ENCODE measurements around the gene OLFML1. TPM values are rescaled to one million over a fixed set of nuclear protein-coding genes. Genes with fewer than 3 reads are reported as not detected.

Gene OLFML1
- total and polyA plus RNA-seq, 10 of the 15 experiments (the other 5 are each of a cell fraction or from before 2014, with no cell fraction given): 0.04 to 0.71 (median 0.21) TPM; not detected in 6

DNA sequence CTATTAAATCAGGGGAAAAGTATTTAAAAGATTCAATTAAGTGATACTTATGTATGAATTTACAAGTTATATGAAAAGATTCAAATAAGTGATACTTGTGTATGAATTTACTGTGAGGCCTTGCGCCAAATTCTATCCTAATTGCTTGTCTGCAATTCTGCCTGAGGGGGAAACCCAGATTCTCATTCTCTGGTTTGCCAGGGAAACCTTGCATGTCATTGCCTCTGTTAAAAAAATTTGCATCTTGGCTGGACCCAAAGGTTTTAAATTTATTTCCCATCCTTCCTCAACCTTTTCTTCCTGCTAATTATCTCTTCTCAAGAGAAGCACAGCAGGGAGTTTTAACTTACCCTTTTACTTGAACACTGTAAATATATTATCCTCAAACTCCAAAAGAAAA, 13.8 kb downstream of the OLFML1 start:
- in situ Hi-C loops (cut with MboI): no loop called here
- FAIRE-seq: no peak
- no peak for TF ChIP-seq ZBED1 (IDR thresholded peaks at IDR 0.05; ENCODE audit: borderline replicate concordance)
- TF ChIP-seq NRF1 (conservative IDR thresholded peaks at IDR 0.05; ENCODE audit: low read depth, low read length): no peak
- no peak for TF ChIP-seq IKZF1 (conservative IDR thresholded peaks at IDR 0.05)
- no peak for TF ChIP-seq NFIC (IDR thresholded peaks at IDR 0.05; ENCODE audit: low read depth, low read length)
- TF ChIP-seq SMARCA5 (IDR thresholded peaks at IDR 0.05): no peak
- TF ChIP-seq NFYB (IDR thresholded peaks at IDR 0.05; ENCODE audit: insufficient read depth, low read depth, low read length): no peak
- TF ChIP-seq CREM (IDR thresholded peaks at IDR 0.05; ENCODE audit: low read depth): no peak
- no peak for TF ChIP-seq HDAC2 (IDR thresholded peaks at IDR 0.05)
- TF ChIP-seq, protein P1, sequence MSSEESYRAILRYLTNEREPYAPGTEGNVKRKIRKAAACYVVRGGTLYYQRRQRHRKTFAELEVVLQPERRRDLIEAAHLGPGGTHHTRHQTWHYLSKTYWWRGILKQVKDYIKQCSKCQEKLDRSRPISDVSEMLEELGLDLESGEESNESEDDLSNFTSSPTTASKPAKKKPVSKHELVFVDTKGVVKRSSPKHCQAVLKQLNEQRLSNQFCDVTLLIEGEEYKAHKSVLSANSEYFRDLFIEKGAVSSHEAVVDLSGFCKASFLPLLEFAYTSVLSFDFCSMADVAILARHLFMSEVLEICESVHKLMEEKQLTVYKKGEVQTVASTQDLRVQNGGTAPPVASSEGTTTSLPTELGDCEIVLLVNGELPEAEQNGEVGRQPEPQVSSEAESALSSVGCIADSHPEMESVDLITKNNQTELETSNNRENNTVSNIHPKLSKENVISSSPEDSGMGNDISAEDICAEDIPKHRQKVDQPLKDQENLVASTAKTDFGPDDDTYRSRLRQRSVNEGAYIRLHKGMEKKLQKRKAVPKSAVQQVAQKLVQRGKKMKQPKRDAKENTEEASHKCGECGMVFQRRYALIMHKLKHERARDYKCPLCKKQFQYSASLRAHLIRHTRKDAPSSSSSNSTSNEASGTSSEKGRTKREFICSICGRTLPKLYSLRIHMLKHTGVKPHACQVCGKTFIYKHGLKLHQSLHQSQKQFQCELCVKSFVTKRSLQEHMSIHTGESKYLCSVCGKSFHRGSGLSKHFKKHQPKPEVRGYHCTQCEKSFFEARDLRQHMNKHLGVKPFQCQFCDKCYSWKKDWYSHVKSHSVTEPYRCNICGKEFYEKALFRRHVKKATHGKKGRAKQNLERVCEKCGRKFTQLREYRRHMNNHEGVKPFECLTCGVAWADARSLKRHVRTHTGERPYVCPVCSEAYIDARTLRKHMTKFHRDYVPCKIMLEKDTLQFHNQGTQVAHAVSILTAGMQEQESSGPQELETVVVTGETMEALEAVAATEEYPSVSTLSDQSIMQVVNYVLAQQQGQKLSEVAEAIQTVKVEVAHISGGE (CRISPR knock-in tag; IDR thresholded peaks at IDR 0.05): no peak
- TF ChIP-seq, protein P2, sequence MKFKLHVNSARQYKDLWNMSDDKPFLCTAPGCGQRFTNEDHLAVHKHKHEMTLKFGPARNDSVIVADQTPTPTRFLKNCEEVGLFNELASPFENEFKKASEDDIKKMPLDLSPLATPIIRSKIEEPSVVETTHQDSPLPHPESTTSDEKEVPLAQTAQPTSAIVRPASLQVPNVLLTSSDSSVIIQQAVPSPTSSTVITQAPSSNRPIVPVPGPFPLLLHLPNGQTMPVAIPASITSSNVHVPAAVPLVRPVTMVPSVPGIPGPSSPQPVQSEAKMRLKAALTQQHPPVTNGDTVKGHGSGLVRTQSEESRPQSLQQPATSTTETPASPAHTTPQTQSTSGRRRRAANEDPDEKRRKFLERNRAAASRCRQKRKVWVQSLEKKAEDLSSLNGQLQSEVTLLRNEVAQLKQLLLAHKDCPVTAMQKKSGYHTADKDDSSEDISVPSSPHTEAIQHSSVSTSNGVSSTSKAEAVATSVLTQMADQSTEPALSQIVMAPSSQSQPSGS (IDR thresholded peaks at IDR 0.05; ENCODE audit: low read length): no peak
- no peak for TF ChIP-seq RELA (IDR thresholded peaks at IDR 0.05; ENCODE audit: borderline replicate concordance, partially characterized antibody)
- TF ChIP-seq, protein P3, sequence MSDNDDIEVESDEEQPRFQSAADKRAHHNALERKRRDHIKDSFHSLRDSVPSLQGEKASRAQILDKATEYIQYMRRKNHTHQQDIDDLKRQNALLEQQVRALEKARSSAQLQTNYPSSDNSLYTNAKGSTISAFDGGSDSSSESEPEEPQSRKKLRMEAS (IDR thresholded peaks at IDR 0.05; ENCODE audit: low read depth, low read length): no peak
- TF ChIP-seq, protein P4, sequence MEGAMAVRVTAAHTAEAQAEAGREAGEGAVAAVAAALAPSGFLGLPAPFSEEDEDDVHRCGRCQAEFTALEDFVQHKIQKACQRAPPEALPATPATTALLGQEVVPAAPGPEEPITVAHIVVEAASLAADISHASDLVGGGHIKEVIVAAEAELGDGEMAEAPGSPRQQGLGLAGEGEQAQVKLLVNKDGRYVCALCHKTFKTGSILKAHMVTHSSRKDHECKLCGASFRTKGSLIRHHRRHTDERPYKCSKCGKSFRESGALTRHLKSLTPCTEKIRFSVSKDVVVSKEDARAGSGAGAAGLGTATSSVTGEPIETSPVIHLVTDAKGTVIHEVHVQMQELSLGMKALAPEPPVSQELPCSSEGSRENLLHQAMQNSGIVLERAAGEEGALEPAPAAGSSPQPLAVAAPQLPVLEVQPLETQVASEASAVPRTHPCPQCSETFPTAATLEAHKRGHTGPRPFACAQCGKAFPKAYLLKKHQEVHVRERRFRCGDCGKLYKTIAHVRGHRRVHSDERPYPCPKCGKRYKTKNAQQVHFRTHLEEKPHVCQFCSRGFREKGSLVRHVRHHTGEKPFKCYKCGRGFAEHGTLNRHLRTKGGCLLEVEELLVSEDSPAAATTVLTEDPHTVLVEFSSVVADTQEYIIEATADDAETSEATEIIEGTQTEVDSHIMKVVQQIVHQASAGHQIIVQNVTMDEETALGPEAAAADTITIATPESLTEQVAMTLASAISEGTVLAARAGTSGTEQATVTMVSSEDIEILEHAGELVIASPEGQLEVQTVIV (IDR thresholded peaks at IDR 0.05; ENCODE audit: borderline replicate concordance, partially characterized antibody): no peak
- TF ChIP-seq HDGF (IDR thresholded peaks at IDR 0.05): no peak
- TF ChIP-seq TAF1 (IDR thresholded peaks at IDR 0.05; ENCODE audit: borderline replicate concordance, low read depth, low read length): no peak
- TF ChIP-seq, protein P5, sequence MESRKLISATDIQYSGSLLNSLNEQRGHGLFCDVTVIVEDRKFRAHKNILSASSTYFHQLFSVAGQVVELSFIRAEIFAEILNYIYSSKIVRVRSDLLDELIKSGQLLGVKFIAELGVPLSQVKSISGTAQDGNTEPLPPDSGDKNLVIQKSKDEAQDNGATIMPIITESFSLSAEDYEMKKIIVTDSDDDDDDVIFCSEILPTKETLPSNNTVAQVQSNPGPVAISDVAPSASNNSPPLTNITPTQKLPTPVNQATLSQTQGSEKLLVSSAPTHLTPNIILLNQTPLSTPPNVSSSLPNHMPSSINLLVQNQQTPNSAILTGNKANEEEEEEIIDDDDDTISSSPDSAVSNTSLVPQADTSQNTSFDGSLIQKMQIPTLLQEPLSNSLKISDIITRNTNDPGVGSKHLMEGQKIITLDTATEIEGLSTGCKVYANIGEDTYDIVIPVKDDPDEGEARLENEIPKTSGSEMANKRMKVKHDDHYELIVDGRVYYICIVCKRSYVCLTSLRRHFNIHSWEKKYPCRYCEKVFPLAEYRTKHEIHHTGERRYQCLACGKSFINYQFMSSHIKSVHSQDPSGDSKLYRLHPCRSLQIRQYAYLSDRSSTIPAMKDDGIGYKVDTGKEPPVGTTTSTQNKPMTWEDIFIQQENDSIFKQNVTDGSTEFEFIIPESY (IDR thresholded peaks at IDR 0.05): no peak
- no peak for TF ChIP-seq EED (IDR thresholded peaks at IDR 0.05; ENCODE audit: low read depth)

More for the DNA sequence above, 13.8 kb downstream of the OLFML1 start:
- Histone ChIP-seq H3K27ac (ENCODE audit: control insufficient read depth, insufficient read depth) (no peak overlapping the region), H3K4me3 (no peak overlapping the region), H2AFZ (ENCODE audit: control insufficient read depth, low read depth, low read length) (no peak overlapping the region), H3K4me1 (ENCODE audit: control insufficient read depth, insufficient read depth, low read length) (peaks cover 27% of the 10 kb centered on the region), H4K20me1 (ENCODE audit: control insufficient read depth, insufficient read depth) (no peaks in the 10 kb centered on the region), H3K4me2 (ENCODE audit: control insufficient read depth, insufficient read depth) (no peak overlapping the region), H3K36me3 (ENCODE audit: control insufficient read depth in 2 of 2, insufficient read depth in 2 of 2, low read length in 1 of 2) (no peaks in the 10 kb centered on the region), H3K27me3 (replicated peaks in 1 of 2; ENCODE audit: control insufficient read depth in 2 of 2, insufficient read depth in 2 of 2, low read length in 1 of 2) (no peaks in the 10 kb centered on the region), H3K79me2 (ENCODE audit: control insufficient read depth, insufficient read depth, low read length) (no peaks in the 10 kb centered on the region), H3K9ac (ENCODE audit: control insufficient read depth, insufficient read depth, low read length) (no peak overlapping the region), H3K9me3 (replicated peaks; ENCODE audit: control insufficient read depth, insufficient read depth, low read length) (no peaks in the 10 kb centered on the region)
- intact Hi-C loops (cut with micrococcal nuclease; ENCODE audit: unreplicated experiment): no loop called here
- BruUV-seq (replicated peaks): no TSS peak
- ChIA-PET CTCF (interaction anchor here (7.4 kb wide), 1 partner anchor 11 kb away, joined by 65 read pairs; the partner anchor contains the start of gene PPFIBP2), SMC1A (ENCODE audit: uncharacterized antibody, unreplicated experiment) (interaction anchor here (0.6 to 1.5 kb wide), 3 partner anchors 11 to 22 kb away, joined by 3 read pairs; no protein-coding TSS in a partner anchor), RAD21 (ENCODE audit: unreplicated experiment) (no interaction called here), POLR2A (interaction anchor here (5.4 kb wide), 1 partner anchor 12 kb away, joined by 24 read pairs; no protein-coding TSS in a partner anchor)
- DNase-seq (ENCODE audit: low read depth, low spot score) (no peak), ATAC-seq (no peak)
- WGBS (ENCODE audit: insufficient coverage, insufficient replicate concordance, low lambda C conversion rate, missing lambda C conversion rate): 100% methylated on average over 1 of the region's 1 CpG
